SK-N-DZ (cell line): Measurements from ENCODE around the gene NRG2.
A peak's percentile ranks its signal among the peaks of the same experiment; 100 is the strongest.

ENCODE experiments used
- DNase-seq: peaks from one replicate; pipeline ENCODE4 v3.0.0-alpha.2; 2015; ENCODE audit warnings: low spot score

Gene NRG2

GRCh38 chr5:139968547-139969261 lies 74.4 kb downstream of the NRG2 start:
- DNase-seq: peak; percentile 80

GRCh38 chr5:139967353-139967752 lies 75.7 kb downstream of the NRG2 start:
- no peak for DNase-seq

DNA sequence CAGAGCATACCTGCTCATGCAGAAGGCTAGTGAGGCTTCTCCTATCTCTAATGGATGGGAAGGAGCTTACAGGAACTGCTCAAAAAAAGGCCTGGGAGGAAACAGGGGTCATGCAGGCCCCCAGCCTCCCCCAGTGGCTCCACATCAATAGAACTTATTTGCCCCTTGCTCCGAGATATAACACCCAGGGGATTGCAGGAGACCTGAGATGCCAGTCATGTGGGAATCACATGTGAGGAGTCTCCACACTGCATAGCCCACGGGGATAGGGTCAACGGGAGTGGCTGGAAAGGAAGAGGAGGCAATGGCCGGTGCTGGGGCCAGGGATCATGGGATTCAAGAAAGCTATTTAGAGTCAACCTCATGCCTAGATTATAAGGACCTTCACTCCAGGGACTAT lies 76.2 kb downstream of the NRG2 start:
- DNase-seq: no peak

DNA sequence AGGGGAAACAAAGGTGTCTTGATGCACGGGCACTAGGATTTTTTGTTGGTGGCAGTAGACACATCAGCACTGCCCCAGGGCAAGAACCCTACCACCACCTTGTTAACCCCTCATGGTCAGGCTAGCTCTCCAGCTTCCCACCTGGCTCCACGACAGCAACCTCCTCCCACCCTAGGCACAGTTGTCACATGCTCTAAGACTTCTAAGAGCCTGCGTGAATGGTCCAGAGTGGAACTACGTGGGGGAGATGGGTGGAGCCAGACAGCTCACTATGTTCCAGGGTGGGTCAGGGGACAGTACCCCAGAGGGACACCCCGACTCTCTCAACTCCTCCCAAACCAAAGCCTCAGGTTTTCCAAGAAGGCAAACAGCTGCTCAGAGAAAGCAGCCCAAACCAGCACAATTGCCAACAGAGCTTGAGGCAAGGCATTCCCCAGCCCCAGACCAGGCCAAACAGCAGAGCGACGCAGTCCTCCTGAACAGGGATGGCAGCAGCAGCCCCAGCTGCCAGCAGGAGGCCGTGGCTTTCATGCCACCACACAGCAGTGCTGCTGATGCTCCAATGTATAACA lies 78.0 kb downstream of the NRG2 start:
- no peak for DNase-seq

DNA sequence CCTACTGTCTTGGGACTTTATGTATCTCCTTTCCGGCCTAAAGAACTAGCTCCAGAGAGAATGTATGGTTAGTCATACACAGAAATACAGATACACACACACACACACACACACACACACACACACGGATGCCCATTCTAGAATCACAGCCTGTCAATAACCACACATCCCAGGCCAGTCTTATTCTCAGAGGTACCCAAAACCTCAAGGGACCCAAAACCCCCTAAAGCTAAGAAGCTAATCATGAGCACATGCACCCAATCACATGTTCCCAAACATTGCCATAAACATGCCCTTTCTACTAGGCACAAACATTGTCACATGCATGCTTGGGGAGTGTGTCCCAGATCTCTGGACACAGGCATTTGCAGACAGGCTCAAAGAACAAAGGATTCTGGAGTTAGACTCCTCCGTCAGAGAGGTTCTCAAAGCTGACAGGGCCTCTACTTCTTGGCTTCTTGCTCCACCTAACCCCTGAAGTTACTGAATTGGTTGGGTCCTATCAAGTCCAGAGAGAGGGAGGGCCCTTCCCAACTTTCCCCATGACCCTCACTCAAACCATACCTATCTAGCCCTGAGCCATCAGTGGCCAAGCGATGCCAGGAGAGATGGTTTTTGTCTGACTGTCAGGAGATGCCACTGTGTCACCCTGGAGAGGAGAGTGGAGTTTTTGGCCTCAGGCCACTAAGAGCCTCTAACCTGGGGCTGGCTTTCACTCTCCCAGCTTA lies 78.7 kb downstream of the NRG2 start:
- no peak for DNase-seq

GRCh38 chr5:139962445-139962844 lies 80.7 kb downstream of the NRG2 start:
- DNase-seq: no peak

GRCh38 chr5:139961435-139962157 lies 81.5 kb downstream of the NRG2 start:
- DNase-seq: no peak

DNA sequence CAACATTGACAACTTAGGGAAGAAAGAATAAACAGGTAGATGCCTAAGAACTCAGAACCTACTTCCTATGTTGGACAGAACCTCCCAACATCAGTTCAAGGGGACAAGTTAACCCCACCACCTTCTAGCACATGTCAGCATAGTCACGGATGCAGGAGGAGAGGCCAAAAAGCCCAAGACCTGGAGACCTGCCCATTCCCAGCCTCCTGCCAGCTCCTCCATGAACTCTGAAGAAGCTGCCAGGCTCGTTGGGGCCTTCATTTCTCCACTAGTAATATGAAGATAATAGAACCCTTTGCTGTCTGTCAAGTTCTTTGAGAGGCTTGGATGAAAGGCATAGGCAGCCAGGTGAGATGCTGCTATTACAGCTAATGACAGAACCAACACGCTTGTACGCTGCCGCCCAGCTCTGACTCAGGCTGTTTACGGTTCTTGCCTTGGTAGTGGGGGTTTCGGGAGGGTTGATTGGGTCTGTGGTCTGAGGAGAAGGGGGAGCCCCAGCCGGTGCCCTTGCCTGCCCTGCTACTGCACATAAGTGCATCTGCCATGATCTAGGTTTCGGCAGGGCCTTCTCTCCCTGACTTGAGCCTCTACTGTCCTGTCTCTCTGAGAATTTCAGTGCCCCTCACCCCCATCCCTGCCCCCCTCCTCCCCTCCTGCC lies 82.2 kb downstream of the NRG2 start:
- no peak for DNase-seq

- DNase-seq: no peak
Measured at GRCh38 chr5:139958432-139959148, 84.5 kb downstream of the NRG2 start.

- DNase-seq: no peak
Measured at GRCh38 chr5:139956342-139956741, 86.8 kb downstream of the NRG2 start.

GRCh38 chr5:139955616-139956273 lies 87.4 kb downstream of the NRG2 start:
- DNase-seq: no peak

- no peak for DNase-seq
Measured at GRCh38 chr5:139955053-139955605, 88.0 kb downstream of the NRG2 start.

DNA sequence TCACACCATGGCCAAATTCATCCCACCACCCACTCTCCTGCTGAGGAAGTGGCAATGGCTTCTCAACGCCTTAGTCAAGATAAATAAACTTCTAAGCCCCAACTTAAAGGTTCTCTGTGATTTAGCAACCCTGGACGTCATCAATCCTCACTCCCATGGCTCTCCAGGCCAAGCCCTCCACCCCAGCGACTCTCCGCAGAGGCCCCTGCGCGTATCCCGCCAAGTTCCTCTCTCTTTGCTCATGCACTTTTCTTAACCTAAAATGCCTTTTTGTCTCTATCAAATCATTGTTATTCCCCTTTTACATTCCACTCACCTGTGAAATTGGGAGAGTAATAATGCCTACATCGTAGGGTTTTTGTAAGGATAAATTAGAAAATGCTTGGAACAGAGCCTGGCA lies 88.6 kb downstream of the NRG2 start:
- DNase-seq: no peak

DNA sequence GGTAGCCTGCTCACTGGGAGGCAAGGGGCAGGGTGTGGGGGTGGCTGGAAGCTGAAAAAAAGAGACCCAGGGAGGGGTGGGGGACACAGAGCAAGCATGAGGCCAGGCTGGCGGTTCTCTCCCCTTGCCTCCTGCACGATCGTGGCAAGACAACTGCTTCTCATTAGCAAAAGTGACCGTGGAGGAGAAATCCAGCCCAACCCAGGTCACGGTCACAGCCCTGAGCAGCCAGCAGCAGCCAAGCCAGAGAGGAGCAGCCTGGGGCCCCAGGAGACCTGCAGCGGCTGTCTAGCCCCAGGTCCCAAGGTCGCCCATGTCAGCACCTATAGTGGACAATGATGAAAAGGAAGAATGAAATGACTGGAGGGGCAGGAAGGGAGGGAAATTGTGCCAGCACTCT lies 89.1 kb downstream of the NRG2 start:
- no peak for DNase-seq

- DNase-seq: no peak
Measured at GRCh38 chr5:139952574-139952973, 90.5 kb downstream of the NRG2 start.

DNA sequence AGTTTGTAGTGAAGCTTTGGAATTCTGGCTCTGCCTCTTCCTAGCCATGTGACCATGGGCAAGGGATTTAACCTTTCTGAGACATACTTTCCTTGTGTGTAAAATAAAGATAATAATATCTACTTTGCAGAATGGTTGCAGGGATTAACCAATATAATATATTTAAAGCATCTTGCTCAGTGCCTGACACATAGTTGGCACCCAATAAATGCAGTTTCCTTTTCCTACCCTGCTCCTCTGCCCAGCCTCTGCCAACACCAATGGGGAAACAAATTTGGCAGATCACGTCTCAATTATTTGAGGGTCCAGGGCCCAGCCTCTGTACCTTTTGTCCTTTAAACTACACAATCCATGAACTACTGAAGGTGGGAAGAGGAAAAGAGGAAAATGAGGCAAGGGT lies 91.1 kb downstream of the NRG2 start:
- DNase-seq: no peak

GRCh38 chr5:139951296-139951924 lies 91.7 kb downstream of the NRG2 start:
- DNase-seq: no peak

- DNase-seq: no peak
Measured at GRCh38 chr5:139950436-139950835, 92.7 kb downstream of the NRG2 start.

GRCh38 chr5:139949710-139950109 lies 93.4 kb downstream of the NRG2 start:
- DNase-seq: no peak

- no peak for DNase-seq
Measured at GRCh38 chr5:139947727-139948126, 95.4 kb downstream of the NRG2 start.
